ENCODE results near the gene CPEB2. TPM values are rescaled to one million over a fixed set of nuclear protein-coding genes. Genes with fewer than 3 reads are reported as not detected.

Gene CPEB2
- polyA plus RNA-seq, 2 donors: 8.4 to 8.9 TPM

GRCh38 chr4:15100380-15100779 is 98.1 kb downstream of the CPEB2 start:
- Histone ChIP-seq H3K9me3 (ENCODE audit: control insufficient read depth in 2 of 2, insufficient read depth in 1 of 2, low read depth in 1 of 2, low read length in 1 of 2) (no peaks in the 10 kb centered on the region), H3K27me3 (ENCODE audit: control insufficient read depth in 1 of 2, insufficient read depth in 2 of 2, low read length in 2 of 2) (no peaks in the 10 kb centered on the region), H3K27ac (ENCODE audit: low read depth in 2 of 2, low read length in 1 of 2) (no peak overlapping the region), H3K36me3 (ENCODE audit: control insufficient read depth in 2 of 2, insufficient read depth in 2 of 2, low read length in 1 of 2) (no peaks in the 10 kb centered on the region), H3K4me1 (ENCODE audit: control insufficient read depth in 2 of 2, insufficient read depth in 2 of 2, low read length in 1 of 2) (no peaks in the 10 kb centered on the region), H3K4me3 (ENCODE audit: low read depth in 1 of 2, low read length in 2 of 2) (no peak overlapping the region)
- 62 to 73% methylated on average over 1 of the region's 1 CpG for WGBS, 2 donors

- H3K4me3 ChIP-seq (ENCODE audit: low read depth in 1 of 2, low read length in 2 of 2): no peak overlapping the region
- no peaks in the 10 kb centered on the region for H3K27me3 ChIP-seq (ENCODE audit: control insufficient read depth in 1 of 2, insufficient read depth in 2 of 2, low read length in 2 of 2)
- no peaks in the 10 kb centered on the region for H3K4me1 ChIP-seq (ENCODE audit: control insufficient read depth in 2 of 2, insufficient read depth in 2 of 2, low read length in 1 of 2)
- WGBS, 2 donors: 70 to 74% methylated on average over 7 of the region's 7 CpGs
- no peaks in the 10 kb centered on the region for H3K36me3 ChIP-seq (ENCODE audit: control insufficient read depth in 2 of 2, insufficient read depth in 2 of 2, low read length in 1 of 2)
- H3K27ac ChIP-seq (ENCODE audit: low read depth in 2 of 2, low read length in 1 of 2): no peak overlapping the region
- H3K9me3 ChIP-seq (ENCODE audit: control insufficient read depth in 2 of 2, insufficient read depth in 1 of 2, low read depth in 1 of 2, low read length in 1 of 2): no peaks in the 10 kb centered on the region
These were observed 98.9 kb downstream of the CPEB2 start for GRCh38 chr4:15100994-15101695.

GRCh38 chr4:15104825-15105224 is 102.5 kb downstream of the CPEB2 start:
- Histone ChIP-seq H3K9me3 (ENCODE audit: control insufficient read depth in 2 of 2, insufficient read depth in 1 of 2, low read depth in 1 of 2, low read length in 1 of 2) (no peaks in the 10 kb centered on the region), H3K27me3 (ENCODE audit: control insufficient read depth in 1 of 2, insufficient read depth in 2 of 2, low read length in 2 of 2) (no peaks in the 10 kb centered on the region), H3K36me3 (ENCODE audit: control insufficient read depth in 2 of 2, insufficient read depth in 2 of 2, low read length in 1 of 2) (no peaks in the 10 kb centered on the region), H3K4me3 (ENCODE audit: low read depth in 1 of 2, low read length in 2 of 2) (no peak overlapping the region), H3K27ac (ENCODE audit: low read depth in 2 of 2, low read length in 1 of 2) (no peak overlapping the region), H3K4me1 (ENCODE audit: control insufficient read depth in 2 of 2, insufficient read depth in 2 of 2, low read length in 1 of 2) (no peaks in the 10 kb centered on the region)
- 89 to 93% methylated on average over 1 of the region's 1 CpG for WGBS, 2 donors

- Histone ChIP-seq H3K4me3 (ENCODE audit: low read depth in 1 of 2, low read length in 2 of 2) (no peak overlapping the region), H3K27me3 (ENCODE audit: control insufficient read depth in 1 of 2, insufficient read depth in 2 of 2, low read length in 2 of 2) (no peaks in the 10 kb centered on the region), H3K27ac (ENCODE audit: low read depth in 2 of 2, low read length in 1 of 2) (no peak overlapping the region), H3K36me3 (ENCODE audit: control insufficient read depth in 2 of 2, insufficient read depth in 2 of 2, low read length in 1 of 2) (no peaks in the 10 kb centered on the region), H3K4me1 (ENCODE audit: control insufficient read depth in 2 of 2, insufficient read depth in 2 of 2, low read length in 1 of 2) (no peaks in the 10 kb centered on the region), H3K9me3 (ENCODE audit: control insufficient read depth in 2 of 2, insufficient read depth in 1 of 2, low read depth in 1 of 2, low read length in 1 of 2) (no peaks in the 10 kb centered on the region)
- 67 to 68% methylated on average over 5 of the region's 5 CpGs for WGBS, 2 donors
These were observed 104.1 kb downstream of the CPEB2 start for GRCh38 chr4:15106399-15106798.

- no peak overlapping the region for H3K27ac ChIP-seq (ENCODE audit: low read depth in 2 of 2, low read length in 1 of 2)
- H3K4me1 ChIP-seq (ENCODE audit: control insufficient read depth in 2 of 2, insufficient read depth in 2 of 2, low read length in 1 of 2): no peaks in the 10 kb centered on the region
- no peaks in the 10 kb centered on the region for H3K9me3 ChIP-seq (ENCODE audit: control insufficient read depth in 2 of 2, insufficient read depth in 1 of 2, low read depth in 1 of 2, low read length in 1 of 2)
- H3K4me3 ChIP-seq (ENCODE audit: low read depth in 1 of 2, low read length in 2 of 2): no peak overlapping the region
- no peaks in the 10 kb centered on the region for H3K36me3 ChIP-seq (ENCODE audit: control insufficient read depth in 2 of 2, insufficient read depth in 2 of 2, low read length in 1 of 2)
- no peaks in the 10 kb centered on the region for H3K27me3 ChIP-seq (ENCODE audit: control insufficient read depth in 1 of 2, insufficient read depth in 2 of 2, low read length in 2 of 2)
These were observed 107.3 kb downstream of the CPEB2 start for GRCh38 chr4:15109600-15109999.

GRCh38 chr4:15110120-15110571 is 107.9 kb downstream of the CPEB2 start:
- Histone ChIP-seq H3K4me1 (ENCODE audit: control insufficient read depth in 2 of 2, insufficient read depth in 2 of 2, low read length in 1 of 2) (no peaks in the 10 kb centered on the region), H3K4me3 (ENCODE audit: low read depth in 1 of 2, low read length in 2 of 2) (no peak overlapping the region), H3K27ac (ENCODE audit: low read depth in 2 of 2, low read length in 1 of 2) (no peak overlapping the region), H3K9me3 (ENCODE audit: control insufficient read depth in 2 of 2, insufficient read depth in 1 of 2, low read depth in 1 of 2, low read length in 1 of 2) (no peaks in the 10 kb centered on the region), H3K27me3 (ENCODE audit: control insufficient read depth in 1 of 2, insufficient read depth in 2 of 2, low read length in 2 of 2) (no peaks in the 10 kb centered on the region), H3K36me3 (ENCODE audit: control insufficient read depth in 2 of 2, insufficient read depth in 2 of 2, low read length in 1 of 2) (no peaks in the 10 kb centered on the region)

- H3K36me3 ChIP-seq (ENCODE audit: control insufficient read depth in 2 of 2, insufficient read depth in 2 of 2, low read length in 1 of 2): no peaks in the 10 kb centered on the region
- no peaks in the 10 kb centered on the region for H3K27me3 ChIP-seq (ENCODE audit: control insufficient read depth in 1 of 2, insufficient read depth in 2 of 2, low read length in 2 of 2)
- no peak overlapping the region for H3K4me3 ChIP-seq (ENCODE audit: low read depth in 1 of 2, low read length in 2 of 2)
- 38 to 71% methylated on average over 2 of the region's 2 CpGs for WGBS, 2 donors
- H3K9me3 ChIP-seq (ENCODE audit: control insufficient read depth in 2 of 2, insufficient read depth in 1 of 2, low read depth in 1 of 2, low read length in 1 of 2): no peaks in the 10 kb centered on the region
- H3K4me1 ChIP-seq (ENCODE audit: control insufficient read depth in 2 of 2, insufficient read depth in 2 of 2, low read length in 1 of 2): no peaks in the 10 kb centered on the region
- no peak overlapping the region for H3K27ac ChIP-seq (ENCODE audit: low read depth in 2 of 2, low read length in 1 of 2)
These were observed 114.3 kb downstream of the CPEB2 start for GRCh38 chr4:15116509-15117079.

GRCh38 chr4:15117270-15117946 is 115.1 kb downstream of the CPEB2 start:
- Histone ChIP-seq H3K4me1 (ENCODE audit: control insufficient read depth in 2 of 2, insufficient read depth in 2 of 2, low read length in 1 of 2) (no peaks in the 10 kb centered on the region), H3K4me3 (ENCODE audit: low read depth in 1 of 2, low read length in 2 of 2) (no peak overlapping the region), H3K36me3 (ENCODE audit: control insufficient read depth in 2 of 2, insufficient read depth in 2 of 2, low read length in 1 of 2) (no peaks in the 10 kb centered on the region), H3K9me3 (ENCODE audit: control insufficient read depth in 2 of 2, insufficient read depth in 1 of 2, low read depth in 1 of 2, low read length in 1 of 2) (no peaks in the 10 kb centered on the region), H3K27me3 (ENCODE audit: control insufficient read depth in 1 of 2, insufficient read depth in 2 of 2, low read length in 2 of 2) (no peaks in the 10 kb centered on the region), H3K27ac (ENCODE audit: low read depth in 2 of 2, low read length in 1 of 2) (no peak overlapping the region)
- 64 to 71% methylated on average over 3 of the region's 3 CpGs for WGBS, 2 donors

- H3K36me3 ChIP-seq (ENCODE audit: control insufficient read depth in 2 of 2, insufficient read depth in 2 of 2, low read length in 1 of 2): no peaks in the 10 kb centered on the region
- H3K27me3 ChIP-seq (ENCODE audit: control insufficient read depth in 1 of 2, insufficient read depth in 2 of 2, low read length in 2 of 2): no peaks in the 10 kb centered on the region
- no peaks in the 10 kb centered on the region for H3K4me1 ChIP-seq (ENCODE audit: control insufficient read depth in 2 of 2, insufficient read depth in 2 of 2, low read length in 1 of 2)
- no peak overlapping the region for H3K27ac ChIP-seq (ENCODE audit: low read depth in 2 of 2, low read length in 1 of 2)
- no peak overlapping the region for H3K4me3 ChIP-seq (ENCODE audit: low read depth in 1 of 2, low read length in 2 of 2)
- WGBS, 2 donors: 32 to 37% methylated on average over 4 of the region's 4 CpGs
- H3K9me3 ChIP-seq (ENCODE audit: control insufficient read depth in 2 of 2, insufficient read depth in 1 of 2, low read depth in 1 of 2, low read length in 1 of 2): no peaks in the 10 kb centered on the region
These were observed 116.0 kb downstream of the CPEB2 start for GRCh38 chr4:15118292-15118691.
